Measurements from ENCODE around the gene ZNF37A. TPM values are rescaled to one million over a fixed set of nuclear protein-coding genes. Genes with fewer than 3 reads are reported as not detected.

ZNF37A gene
- total and polyA plus RNA-seq, 10 of the 15 experiments (the other 5 are each of a cell fraction or from before 2014, with no cell fraction given): 3.3 to 24.2 (median 12.1) TPM

- no peak for TF ChIP-seq ZNF592 (IDR thresholded peaks at IDR 0.05)
- no peak for TF ChIP-seq ZNF207 (IDR thresholded peaks at IDR 0.05; ENCODE audit: borderline replicate concordance)
- no peak for TF ChIP-seq ZNF687 (IDR thresholded peaks at IDR 0.05)
- TF ChIP-seq MXI1 (IDR thresholded peaks at IDR 0.05; ENCODE audit: low read depth, low read length): no peak
Observed at GRCh38 chr10:38070501-38070900, 23.6 kb upstream of the ZNF37A start (continued).

GRCh38 chr10:38072552-38072951 is 21.6 kb upstream of the ZNF37A start:
- no TSS peak for BruUV-seq (replicated peaks)
- CTCF ChIA-PET: interaction anchor here (1.0 kb wide), 1 partner anchor 20 kb away, joined by 3 read pairs; no protein-coding TSS in a partner anchor

More at GRCh38 chr10:38072552-38072951, 21.6 kb upstream of the ZNF37A start:
- FAIRE-seq: no peak
- H3K36me3 ChIP-seq (ENCODE audit: control insufficient read depth in 2 of 2, insufficient read depth in 2 of 2, low read length in 1 of 2): no peaks in the 10 kb centered on the region
- no peak for TF ChIP-seq NBN (IDR thresholded peaks at IDR 0.05)
- TF ChIP-seq SPI1 (IDR thresholded peaks at IDR 0.05; ENCODE audit: borderline replicate concordance, insufficient read depth, low read depth, low read length): peak; percentile 68
- RAD21 ChIA-PET (ENCODE audit: unreplicated experiment): no interaction called here
- H3K9me3 ChIP-seq (replicated peaks; ENCODE audit: control insufficient read depth, insufficient read depth, low read length): no peaks in the 10 kb centered on the region; the same call in 2 of the 3 replicates
- H3K27ac ChIP-seq (ENCODE audit: control insufficient read depth, insufficient read depth): no peak overlapping the region
- H3K4me2 ChIP-seq (ENCODE audit: control insufficient read depth, insufficient read depth): no peak overlapping the region
- H3K9ac ChIP-seq (ENCODE audit: control insufficient read depth, insufficient read depth, low read length): no peak overlapping the region
- H2AFZ ChIP-seq (ENCODE audit: control insufficient read depth, low read depth, low read length): no peak overlapping the region
- in situ Hi-C loops (cut with MboI) (no loop called here), intact Hi-C loops (cut with micrococcal nuclease; ENCODE audit: unreplicated experiment) (no loop called here)
- H4K20me1 ChIP-seq (ENCODE audit: control insufficient read depth, insufficient read depth): no peaks in the 10 kb centered on the region
- no peaks in the 10 kb centered on the region for H3K27me3 ChIP-seq (replicated peaks in 1 of 2; ENCODE audit: control insufficient read depth in 2 of 2, insufficient read depth in 2 of 2, low read length in 1 of 2)
- POLR2A ChIA-PET: no interaction called here
- no peaks in the 10 kb centered on the region for H3K4me1 ChIP-seq (ENCODE audit: control insufficient read depth, insufficient read depth, low read length)
- no peak overlapping the region for H3K4me3 ChIP-seq
- DNase-seq (ENCODE audit: low read depth, low spot score): no peak
- SMC1A ChIA-PET (ENCODE audit: uncharacterized antibody, unreplicated experiment): no interaction called here
- H3K79me2 ChIP-seq (ENCODE audit: control insufficient read depth, insufficient read depth, low read length): no peaks in the 10 kb centered on the region
- no peak for ATAC-seq

Data from GM12878 (cell line).